AG08396 (cell line): ENCODE data around the gene MAPK11.

ENCODE experiments used
- DNase-seq: peaks from one replicate; pipeline ENCODE4 v3.0.0; 2012; ENCODE audit warnings: low spot score, mixed read lengths

Gene MAPK11

GRCh38 chr22:50293441-50294318 lies 23.5 kb upstream of the MAPK11 start:
- DNase-seq: peak; percentile 93

- DNase-seq: no peak
These were observed 22.7 kb upstream of the MAPK11 start for GRCh38 chr22:50292643-50293440.

GRCh38 chr22:50289942-50290630 lies 19.9 kb upstream of the MAPK11 start:
- DNase-seq: no peak

GRCh38 chr22:50289151-50289941 lies 19.2 kb upstream of the MAPK11 start:
- no peak for DNase-seq

- no peak for DNase-seq
These were observed 17.6 kb upstream of the MAPK11 start for GRCh38 chr22:50287731-50288130.

GRCh38 chr22:50286701-50287318 lies 16.6 kb upstream of the MAPK11 start:
- DNase-seq: no peak

GRCh38 chr22:50286275-50286674 lies 16.1 kb upstream of the MAPK11 start:
- no peak for DNase-seq

GRCh38 chr22:50285568-50286229 lies 15.5 kb upstream of the MAPK11 start:
- DNase-seq: no peak

- no peak for DNase-seq
These were observed 14.3 kb upstream of the MAPK11 start for GRCh38 chr22:50284479-50284878.

- DNase-seq: no peak
These were observed 13.6 kb upstream of the MAPK11 start for GRCh38 chr22:50283821-50284220.

GRCh38 chr22:50282361-50283155 lies 12.4 kb upstream of the MAPK11 start:
- DNase-seq: peak; percentile 93

GRCh38 chr22:50281957-50282356 lies 11.8 kb upstream of the MAPK11 start:
- peak; percentile 32 for DNase-seq

- DNase-seq: no peak
These were observed 11.2 kb upstream of the MAPK11 start for GRCh38 chr22:50281384-50281760.

- DNase-seq: no peak
These were observed 10.7 kb upstream of the MAPK11 start for GRCh38 chr22:50280708-50281383.

GRCh38 chr22:50280022-50280707 lies 10.0 kb upstream of the MAPK11 start:
- DNase-seq: no peak

GRCh38 chr22:50278956-50279619 lies 8.9 kb upstream of the MAPK11 start:
- no peak for DNase-seq

- DNase-seq: no peak
These were observed 8.3 kb upstream of the MAPK11 start for GRCh38 chr22:50278461-50278860.

- no peak for DNase-seq
These were observed 7.6 kb upstream of the MAPK11 start for GRCh38 chr22:50277761-50278160.
